Measurements from ENCODE around the gene KERA. TPM values are rescaled to one million over a fixed set of nuclear protein-coding genes. Genes with fewer than 3 reads are reported as not detected.

Gene KERA
- total RNA-seq, 2 donors from 2014 or later = not detected

GRCh38 chr12:91043408-91043807 is 14.4 kb downstream of the KERA start:
- TF ChIP-seq CTCF (IDR thresholded peaks at IDR 0.05) = no peak
- Histone ChIP-seq H3K27me3 (no peaks in the 10 kb centered on the region), H3K36me3 (no peaks in the 10 kb centered on the region), H3K4me1 (no peaks in the 10 kb centered on the region), H3K9me3 (no peaks in the 10 kb centered on the region), H3K27ac (no peak overlapping the region), H3K4me3 (no peak overlapping the region)
- no peak for DNase-seq (ENCODE audit: low spot score)

- Histone ChIP-seq H3K9me3 (no peaks in the 10 kb centered on the region), H3K36me3 (no peaks in the 10 kb centered on the region), H3K4me3 (no peak overlapping the region), H3K27me3 (no peaks in the 10 kb centered on the region), H3K27ac (no peak overlapping the region), H3K4me1 (no peaks in the 10 kb centered on the region)
- no peak for TF ChIP-seq CTCF (IDR thresholded peaks at IDR 0.05)
- no peak for DNase-seq (ENCODE audit: low spot score)
Measured at GRCh38 chr12:91040096-91040755, 17.6 kb downstream of the KERA start.

DNA sequence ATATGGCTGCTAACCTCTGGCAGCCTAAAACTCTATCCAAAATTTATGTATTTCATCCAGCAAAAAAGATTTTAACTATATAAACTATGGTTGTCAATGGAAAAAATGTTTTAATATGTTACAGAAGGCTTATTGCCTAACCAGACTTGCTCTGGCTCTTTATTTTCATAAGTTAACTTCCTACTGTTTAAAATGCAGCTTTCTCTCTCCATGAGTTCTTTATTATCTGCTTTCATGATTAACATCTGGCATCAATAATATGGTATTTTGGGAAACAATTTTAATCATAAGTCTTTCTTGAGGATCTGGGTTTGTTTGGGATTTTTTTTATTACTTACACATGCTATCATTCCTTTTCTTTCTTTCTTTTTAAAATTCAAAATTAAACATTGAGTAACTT is 20.5 kb downstream of the KERA start:
- H3K27ac ChIP-seq = no peak overlapping the region
- no peak for TF ChIP-seq CTCF (IDR thresholded peaks at IDR 0.05)
- H3K4me3 ChIP-seq = no peak overlapping the region
- no peaks in the 10 kb centered on the region for H3K4me1 ChIP-seq
- H3K9me3 ChIP-seq = no peaks in the 10 kb centered on the region
- H3K27me3 ChIP-seq = no peaks in the 10 kb centered on the region
- H3K36me3 ChIP-seq = no peaks in the 10 kb centered on the region
- DNase-seq (ENCODE audit: low spot score) = no peak

- Histone ChIP-seq H3K36me3 (no peaks in the 10 kb centered on the region), H3K27ac (no peak overlapping the region), H3K27me3 (no peaks in the 10 kb centered on the region), H3K4me3 (no peak overlapping the region), H3K9me3 (no peaks in the 10 kb centered on the region), H3K4me1 (no peaks in the 10 kb centered on the region)
- no peak for DNase-seq (ENCODE audit: low spot score)
- TF ChIP-seq CTCF (IDR thresholded peaks at IDR 0.05) = no peak
Measured at GRCh38 chr12:91033251-91033650, 24.6 kb downstream of the KERA start.

DNA sequence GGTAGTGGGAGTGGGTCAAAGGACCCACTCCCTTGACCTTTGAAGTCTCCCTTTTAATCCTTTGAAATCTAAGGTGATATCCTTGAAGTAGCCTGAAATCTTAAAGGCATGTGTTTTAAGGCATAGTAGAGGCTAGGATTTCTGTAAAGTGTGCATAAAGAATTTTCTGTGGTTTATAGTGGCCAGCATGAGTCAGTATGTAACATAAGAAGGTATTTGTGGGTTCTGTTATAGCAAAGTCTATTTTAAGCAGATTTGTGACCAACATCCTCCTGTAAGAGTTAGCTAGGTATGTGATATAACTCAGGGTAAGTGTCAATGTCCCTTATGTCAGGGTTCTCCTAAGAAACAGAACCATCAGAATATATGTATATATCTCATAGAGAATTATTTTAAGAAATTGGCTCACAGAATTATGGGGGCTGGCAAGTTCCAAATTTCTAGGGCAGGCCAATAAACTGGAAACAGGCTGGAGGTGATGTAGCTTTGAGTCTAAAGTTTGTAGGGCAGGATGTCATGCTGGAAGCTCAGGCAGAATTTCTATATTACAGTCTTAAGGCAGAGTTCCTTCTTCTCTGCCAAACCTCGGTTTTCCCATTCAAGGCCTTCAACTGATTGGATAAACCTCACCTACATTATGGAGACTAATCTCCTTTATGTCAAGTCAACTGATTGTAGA is 34.4 kb downstream of the KERA start:
- TF ChIP-seq CTCF (IDR thresholded peaks at IDR 0.05) = no peak
- H3K9me3 ChIP-seq = no peaks in the 10 kb centered on the region
- no peaks in the 10 kb centered on the region for H3K27me3 ChIP-seq
- no peak overlapping the region for H3K4me3 ChIP-seq
- DNase-seq (ENCODE audit: low spot score) = no peak
- no peaks in the 10 kb centered on the region for H3K4me1 ChIP-seq
- no peak overlapping the region for H3K27ac ChIP-seq
- H3K36me3 ChIP-seq = no peaks in the 10 kb centered on the region

Measured in right atrium auricular region (tissue), 2 donors.